COLO829 (cell line): ENCODE results near the gene ASGR1.
"Not testable (repeated sequence)": the region's sequence is repeated elsewhere in the genome, so short reads cannot be mapped to it uniquely, and the experiment has no call there.

Experiments
- DNase-seq: peaks from one replicate; pipeline ENCODE4 v3.0.0; 2012; ENCODE audit warnings: low spot score

ASGR1 gene

DNA sequence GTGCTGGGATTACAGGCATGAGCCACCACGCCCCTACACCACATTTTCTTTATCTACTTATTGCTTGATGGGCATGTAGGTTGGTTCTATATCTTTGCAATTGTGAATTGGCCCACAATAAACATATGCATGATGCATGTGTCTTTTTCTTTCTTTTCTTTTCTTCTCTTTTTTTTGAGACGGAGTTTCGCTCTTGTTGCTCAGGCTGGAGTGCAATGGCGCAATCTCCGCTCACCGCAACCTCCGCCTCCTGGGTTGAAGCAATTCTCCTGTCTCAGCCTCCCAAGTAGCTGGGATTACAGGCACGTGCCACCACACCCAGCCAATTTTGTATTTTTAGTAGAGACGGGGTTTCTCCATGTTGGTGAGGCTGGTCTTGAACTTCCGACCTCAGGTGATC is 20.7 kb downstream of the ASGR1 start:
- not testable (repeated sequence) for DNase-seq

- DNase-seq = no peak
Measured at GRCh38 chr17:7156342-7156940, 22.7 kb downstream of the ASGR1 start.

DNA sequence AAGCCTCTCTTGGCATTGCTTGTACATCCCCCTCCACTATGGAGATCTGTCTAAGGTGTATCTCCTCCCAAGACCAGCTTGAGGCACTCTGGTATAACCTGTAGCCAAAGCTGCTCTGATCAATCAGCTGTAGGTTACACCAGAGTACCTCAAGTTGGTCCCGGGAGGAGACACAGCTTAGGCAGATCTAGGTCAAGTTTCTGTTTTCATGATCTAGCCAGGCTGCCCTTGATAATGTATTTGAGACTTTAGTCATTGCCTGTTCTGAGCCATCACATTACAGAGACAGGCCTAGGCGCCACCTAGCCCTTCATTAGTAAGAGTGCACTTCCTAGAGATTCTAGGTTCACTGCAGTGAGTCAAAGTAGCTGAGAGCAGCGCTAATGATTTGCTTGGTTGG is 31.4 kb downstream of the ASGR1 start:
- no peak for DNase-seq

GRCh38 chr17:7146115-7146514 is 33.1 kb downstream of the ASGR1 start:
- DNase-seq = no peak

- DNase-seq = no peak
Measured at GRCh38 chr17:7144213-7144612, 35.0 kb downstream of the ASGR1 start.

- DNase-seq = no peak
Measured at GRCh38 chr17:7141824-7142223, 37.3 kb downstream of the ASGR1 start.

- no peak for DNase-seq
Measured at GRCh38 chr17:7139400-7139799, 39.8 kb downstream of the ASGR1 start.

DNA sequence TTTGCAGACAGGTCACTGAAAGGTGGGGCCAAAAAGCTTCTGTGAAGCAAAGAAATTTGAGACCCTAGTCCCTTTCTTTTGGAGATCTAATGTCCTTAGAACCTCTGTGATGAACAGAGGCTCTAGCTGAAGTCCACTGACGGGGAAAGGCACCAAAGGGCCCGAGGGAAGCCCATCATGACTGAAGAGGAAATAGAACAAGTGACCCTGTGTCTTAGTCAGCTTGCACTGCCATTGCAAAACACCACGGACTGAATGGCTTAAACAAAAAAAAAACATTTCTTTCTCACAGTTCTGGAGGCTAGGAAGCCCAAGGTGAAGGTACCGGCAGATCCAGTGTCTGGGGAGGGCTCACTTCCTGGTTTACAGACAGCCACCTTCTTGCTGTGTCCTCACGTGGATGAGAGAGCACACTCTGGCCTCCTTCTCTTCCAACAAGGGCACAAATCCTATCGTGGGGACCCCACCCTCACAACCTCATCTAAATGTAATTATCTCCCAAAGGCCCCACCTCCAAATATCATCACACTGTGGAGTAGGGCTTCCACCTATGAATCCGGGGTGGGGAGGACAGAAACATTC is 40.3 kb downstream of the ASGR1 start:
- peak; percentile 30 for DNase-seq

DNA sequence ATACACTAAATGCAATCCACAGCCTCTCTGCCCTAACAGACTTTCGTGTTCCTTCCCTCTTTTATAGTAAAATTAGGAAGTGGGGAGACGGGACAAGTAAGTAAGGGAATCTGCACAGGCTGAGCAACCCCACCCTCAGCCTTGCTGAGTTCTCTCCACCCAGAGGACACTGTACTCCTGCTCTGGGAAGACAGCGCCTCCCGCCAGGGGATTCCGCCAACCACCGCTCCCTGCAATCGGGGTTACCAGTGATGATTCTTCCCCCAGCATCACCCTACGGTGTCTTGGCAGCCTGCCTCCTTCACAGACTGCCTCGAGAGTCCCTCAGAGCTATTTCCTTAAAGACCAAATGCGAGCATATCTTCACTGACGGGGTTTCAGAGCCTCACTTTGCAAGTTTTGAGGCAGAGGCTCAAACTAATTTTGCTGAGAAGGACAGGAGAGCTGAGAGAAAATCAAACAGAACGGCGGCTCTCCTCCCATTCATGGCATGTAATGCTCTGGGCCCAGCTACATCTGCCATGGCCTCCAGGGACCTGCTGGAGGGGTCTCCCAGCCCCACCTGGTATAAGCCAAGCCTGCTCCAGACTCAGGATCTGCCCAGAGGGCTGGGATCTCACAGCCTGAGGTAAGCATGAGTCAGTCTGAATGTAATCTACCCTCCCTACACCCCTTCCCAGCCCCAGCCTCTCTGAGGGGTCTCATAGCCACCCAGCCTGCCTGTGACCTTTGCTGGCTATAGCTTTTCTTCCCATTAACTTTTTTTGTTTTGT is 41.8 kb downstream of the ASGR1 start:
- no peak for DNase-seq

DNA sequence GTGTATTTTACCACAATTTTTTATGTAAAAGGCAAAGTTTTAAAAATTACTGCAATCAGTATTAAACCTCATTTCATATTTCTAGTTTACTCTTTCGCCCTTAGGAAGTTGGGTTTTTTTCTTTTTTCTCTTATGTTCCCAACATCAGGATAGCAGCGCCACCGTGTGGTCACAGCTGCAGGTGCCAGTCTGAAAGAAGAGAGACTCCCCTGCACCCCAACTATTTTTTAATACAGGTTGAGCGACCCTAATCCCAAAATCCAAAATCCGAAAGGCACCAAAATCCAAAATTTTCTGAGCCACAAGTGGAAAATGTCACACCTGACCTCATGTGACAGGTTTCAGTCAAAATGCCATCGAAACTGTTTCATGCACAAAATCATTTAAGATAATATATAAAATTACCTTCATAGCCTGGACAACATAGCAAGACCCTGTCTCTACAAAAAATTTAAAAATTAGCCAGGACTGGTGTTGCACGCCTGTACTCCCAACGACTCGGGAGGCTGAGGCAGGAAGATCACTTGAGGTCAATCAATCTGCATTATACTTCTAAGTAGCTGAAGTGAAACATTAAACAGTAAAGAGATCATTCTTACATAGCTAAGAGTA is 42.8 kb downstream of the ASGR1 start:
- peak; percentile 32 for DNase-seq

DNA sequence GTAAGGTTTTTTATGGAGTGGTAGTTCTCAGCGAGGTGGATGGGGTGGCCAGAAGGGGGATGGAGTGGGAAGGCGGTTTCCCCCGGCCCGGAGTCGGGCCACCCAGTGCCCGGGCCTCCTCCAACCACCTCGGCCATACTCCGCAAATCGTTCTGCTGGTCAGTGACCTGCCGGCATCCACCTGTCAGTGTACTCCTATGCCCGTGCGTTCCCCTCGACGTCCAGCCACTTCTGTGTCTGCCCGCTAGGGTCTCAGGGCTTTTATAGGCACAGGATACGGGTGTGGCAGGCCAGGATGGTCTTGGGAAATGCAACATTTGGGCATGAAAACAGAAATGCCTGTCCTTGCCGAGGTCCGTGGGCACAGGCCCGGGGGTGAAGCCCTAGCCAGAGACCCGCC is 45.3 kb downstream of the ASGR1 start:
- no peak for DNase-seq

DNA sequence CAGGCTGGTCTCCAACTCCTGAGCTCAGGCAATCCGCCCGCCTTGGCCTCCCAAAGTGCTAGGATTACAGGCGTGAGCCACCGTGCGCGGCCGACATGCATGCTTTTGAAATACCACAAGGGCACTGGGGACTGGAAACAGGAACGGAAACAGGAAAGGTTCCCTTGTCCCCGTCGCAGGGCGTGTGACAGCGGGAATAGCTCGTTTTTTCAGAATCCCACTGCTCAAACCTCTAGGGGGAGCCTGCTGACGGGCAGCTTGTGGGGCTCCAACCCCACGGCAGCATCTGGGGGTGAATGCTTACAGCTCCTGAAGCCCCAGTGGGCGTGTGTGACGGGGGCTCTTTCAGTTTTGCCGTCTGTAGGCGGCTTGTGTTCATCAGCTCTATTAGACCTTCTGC is 45.7 kb downstream of the ASGR1 start:
- no peak for DNase-seq

DNA sequence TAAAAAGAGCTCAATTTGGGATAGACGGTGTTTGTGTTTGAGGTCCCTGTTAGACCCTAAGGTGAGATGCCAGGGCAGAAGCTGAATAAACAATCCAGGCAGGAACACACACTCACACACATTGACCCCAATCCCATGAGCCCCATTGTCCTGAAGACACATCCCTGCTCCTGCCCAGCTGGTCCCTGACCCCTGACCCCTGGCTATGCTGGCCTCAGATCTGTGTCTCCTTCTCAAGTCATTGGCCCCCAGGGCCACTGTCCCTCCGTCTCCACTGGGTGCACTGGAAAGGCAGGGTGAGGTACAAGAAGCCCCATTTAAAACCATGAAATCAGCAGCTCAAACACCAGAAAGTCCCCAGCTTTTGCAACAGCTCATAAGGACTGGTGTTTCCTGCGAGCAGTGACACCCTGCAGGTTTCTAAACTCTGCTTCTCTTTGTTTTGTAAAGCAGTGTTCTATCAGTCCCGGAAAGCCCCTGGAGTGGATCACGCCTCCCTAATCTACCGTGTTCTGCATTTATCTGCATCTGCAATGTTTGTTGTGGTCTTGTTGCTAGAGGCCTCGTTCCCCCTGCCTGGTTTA is 46.6 kb downstream of the ASGR1 start:
- DNase-seq = no peak

GRCh38 chr17:7131423-7131791 is 47.8 kb downstream of the ASGR1 start:
- no peak for DNase-seq

DNA sequence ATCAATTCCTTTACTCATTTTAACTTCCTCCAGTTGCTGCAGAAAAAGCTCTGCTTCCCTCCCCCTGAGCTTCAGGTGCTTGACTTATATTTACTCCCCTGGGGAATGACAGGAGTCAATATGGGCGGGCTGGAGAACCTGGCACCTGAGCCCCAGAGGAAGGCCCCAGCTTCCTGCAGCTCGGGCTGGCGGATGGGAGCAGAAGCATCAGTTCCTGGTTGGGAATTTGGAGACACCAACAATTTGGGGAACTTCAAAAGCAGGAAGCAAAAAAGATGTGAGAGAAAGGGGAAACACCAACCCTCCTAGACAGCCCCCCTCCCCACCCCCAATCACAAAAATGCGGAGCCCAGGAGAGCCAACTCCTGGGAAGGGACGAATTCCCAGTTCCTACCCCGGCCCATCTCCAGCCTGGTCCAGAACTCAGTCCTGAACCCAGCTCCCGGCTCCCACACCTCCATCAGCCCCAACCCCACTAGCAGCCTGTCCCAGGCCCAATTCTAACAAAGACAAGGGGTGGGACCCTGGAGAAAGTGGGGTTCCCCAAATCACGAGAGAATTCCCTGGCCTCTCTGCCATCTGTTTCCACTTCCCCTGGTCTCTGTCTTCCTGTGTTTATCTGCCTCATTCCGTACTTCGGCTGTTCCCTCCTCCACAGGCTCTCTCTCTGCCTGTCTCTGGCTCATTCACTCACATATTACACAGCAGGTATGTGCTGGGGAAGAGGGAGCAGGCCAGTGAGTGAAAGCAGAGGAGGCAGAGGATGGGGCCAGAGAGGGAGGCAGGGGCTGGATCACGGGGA is 48.3 kb downstream of the ASGR1 start:
- no peak for DNase-seq

DNA sequence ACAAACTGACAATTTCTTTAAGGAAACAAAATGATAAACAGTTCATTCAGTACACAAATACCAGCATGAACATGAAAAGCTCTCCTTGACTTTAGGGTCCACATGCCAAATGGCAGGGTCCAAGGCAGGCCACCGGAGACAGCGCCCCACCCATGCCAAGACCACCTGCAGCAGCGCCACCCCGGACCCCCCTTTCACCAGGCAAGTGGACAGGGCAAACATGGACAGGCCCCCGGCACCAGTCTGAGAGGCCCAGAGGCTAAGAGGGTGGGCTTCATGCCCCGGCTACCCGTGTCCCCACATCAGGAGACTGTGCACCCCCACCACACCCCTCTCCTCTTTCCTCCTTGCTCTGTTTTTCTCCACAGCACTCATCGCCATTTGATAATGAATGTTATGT is 49.9 kb downstream of the ASGR1 start:
- no peak for DNase-seq

DNA sequence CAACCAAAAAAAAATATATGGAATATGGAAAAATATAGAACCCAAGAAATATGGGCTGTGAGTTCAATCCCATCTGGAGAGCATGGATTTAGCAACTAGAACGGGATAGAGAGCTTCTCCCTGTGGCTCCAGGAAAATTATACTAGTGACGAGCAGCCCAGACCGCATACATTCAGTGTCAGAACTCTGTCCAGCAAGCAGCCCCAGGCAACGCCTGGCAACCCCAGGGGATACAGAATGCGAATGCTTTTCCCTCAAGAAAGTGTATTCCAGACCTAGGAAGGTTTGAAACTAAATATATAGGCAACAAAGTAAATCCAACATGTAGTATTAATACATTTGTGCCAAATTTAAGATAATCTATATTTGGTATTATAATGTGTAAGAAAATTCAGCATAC is 51.0 kb downstream of the ASGR1 start:
- DNase-seq = no peak

GRCh38 chr17:7127501-7127900 is 51.7 kb downstream of the ASGR1 start:
- DNase-seq = not testable (repeated sequence)

- not testable (repeated sequence) for DNase-seq
Measured at GRCh38 chr17:7126386-7126785, 52.8 kb downstream of the ASGR1 start.

DNA sequence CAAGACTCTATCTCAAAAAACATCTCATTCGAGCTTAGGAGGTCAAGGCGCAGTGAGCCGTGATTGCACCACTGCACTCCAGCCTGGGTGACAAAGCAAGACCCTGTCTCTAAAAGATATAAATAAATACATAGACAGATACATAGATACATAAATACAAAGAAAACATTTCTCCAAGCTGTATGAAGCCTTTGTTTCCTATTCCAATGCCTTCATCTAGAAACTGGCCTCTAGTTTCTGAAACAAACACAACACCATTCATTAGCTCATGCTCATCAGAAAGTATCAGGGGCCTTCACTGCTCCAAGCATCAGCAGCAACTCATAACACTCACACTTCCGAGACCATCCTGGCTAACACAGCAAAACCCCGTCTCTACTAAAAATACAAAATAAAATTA is 54.2 kb downstream of the ASGR1 start:
- peak; percentile 28 for DNase-seq

DNA sequence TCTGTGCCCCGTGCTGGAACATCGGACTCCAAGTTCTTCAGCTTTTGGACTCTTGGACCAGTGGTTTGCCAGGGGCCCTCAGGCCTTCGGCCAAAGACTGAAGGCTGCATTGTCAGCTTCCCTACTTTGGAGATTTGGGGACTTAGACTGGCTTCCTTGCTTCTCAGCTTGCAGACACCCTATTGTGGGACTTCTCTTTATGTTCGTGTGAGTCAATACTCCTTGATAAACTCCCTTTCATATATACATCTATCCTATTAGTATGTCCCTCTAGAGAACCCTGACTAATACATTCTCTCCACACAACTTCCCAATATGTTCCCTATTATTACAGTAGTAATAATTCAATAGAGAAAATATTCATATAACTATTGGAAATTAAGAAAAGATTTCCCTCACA is 55.3 kb downstream of the ASGR1 start:
- DNase-seq = no peak
